ENCODE measurements around the gene INO80D. TPM values are rescaled to one million over a fixed set of nuclear protein-coding genes. Genes with fewer than 3 reads are reported as not detected.
A peak's percentile ranks its signal among the peaks of the same experiment; 100 is the strongest.

Gene INO80D
- total RNA-seq, 3 donors from 2014 or later = 16.3 to 29.9 (median 19.3) TPM

DNA sequence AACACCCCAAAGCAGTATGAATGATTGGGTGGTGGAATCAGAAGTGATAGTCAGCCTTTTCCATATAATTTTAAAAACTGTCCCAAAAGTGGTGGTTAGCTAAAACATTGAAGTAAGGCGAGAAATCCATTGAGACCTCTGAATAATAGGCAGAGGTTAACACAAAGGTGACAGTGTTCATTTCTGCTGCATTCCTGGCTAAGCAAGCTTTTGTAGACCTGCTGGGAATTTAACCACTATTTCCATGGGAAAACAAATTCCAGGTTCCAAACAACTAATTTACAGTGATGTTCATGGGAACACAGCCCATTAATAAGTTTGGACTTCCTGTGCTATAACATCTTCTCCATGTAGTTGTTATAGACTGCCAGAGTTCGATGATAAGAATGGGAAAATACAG lies 6.3 kb upstream of the INO80D start:
- H3K27me3 ChIP-seq = no peaks in the 10 kb centered on the region
- H3K27ac ChIP-seq = no peak overlapping the region
- no peak for DNase-seq (ENCODE audit: low spot score in 2 of 2)
- H3K9me3 ChIP-seq = no peaks in the 10 kb centered on the region
- intact Hi-C loops (cut with DNase I; ENCODE audit: low total_unique reads) = no loop called here
- TF ChIP-seq POLR2AphosphoS5 (IDR thresholded peaks at IDR 0.05) (no peak), POLR2A (IDR thresholded peaks at IDR 0.05) (no peak)
- TF ChIP-seq, protein P1, sequence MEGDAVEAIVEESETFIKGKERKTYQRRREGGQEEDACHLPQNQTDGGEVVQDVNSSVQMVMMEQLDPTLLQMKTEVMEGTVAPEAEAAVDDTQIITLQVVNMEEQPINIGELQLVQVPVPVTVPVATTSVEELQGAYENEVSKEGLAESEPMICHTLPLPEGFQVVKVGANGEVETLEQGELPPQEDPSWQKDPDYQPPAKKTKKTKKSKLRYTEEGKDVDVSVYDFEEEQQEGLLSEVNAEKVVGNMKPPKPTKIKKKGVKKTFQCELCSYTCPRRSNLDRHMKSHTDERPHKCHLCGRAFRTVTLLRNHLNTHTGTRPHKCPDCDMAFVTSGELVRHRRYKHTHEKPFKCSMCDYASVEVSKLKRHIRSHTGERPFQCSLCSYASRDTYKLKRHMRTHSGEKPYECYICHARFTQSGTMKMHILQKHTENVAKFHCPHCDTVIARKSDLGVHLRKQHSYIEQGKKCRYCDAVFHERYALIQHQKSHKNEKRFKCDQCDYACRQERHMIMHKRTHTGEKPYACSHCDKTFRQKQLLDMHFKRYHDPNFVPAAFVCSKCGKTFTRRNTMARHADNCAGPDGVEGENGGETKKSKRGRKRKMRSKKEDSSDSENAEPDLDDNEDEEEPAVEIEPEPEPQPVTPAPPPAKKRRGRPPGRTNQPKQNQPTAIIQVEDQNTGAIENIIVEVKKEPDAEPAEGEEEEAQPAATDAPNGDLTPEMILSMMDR (IDR thresholded peaks at IDR 0.05) = no peak
- H3K4me1 ChIP-seq = peaks cover 0 to 2% of the 10 kb centered on the region in 2 donors
- no peaks in the 10 kb centered on the region for H3K36me3 ChIP-seq
- H3K4me3 ChIP-seq = no peak overlapping the region

DNA sequence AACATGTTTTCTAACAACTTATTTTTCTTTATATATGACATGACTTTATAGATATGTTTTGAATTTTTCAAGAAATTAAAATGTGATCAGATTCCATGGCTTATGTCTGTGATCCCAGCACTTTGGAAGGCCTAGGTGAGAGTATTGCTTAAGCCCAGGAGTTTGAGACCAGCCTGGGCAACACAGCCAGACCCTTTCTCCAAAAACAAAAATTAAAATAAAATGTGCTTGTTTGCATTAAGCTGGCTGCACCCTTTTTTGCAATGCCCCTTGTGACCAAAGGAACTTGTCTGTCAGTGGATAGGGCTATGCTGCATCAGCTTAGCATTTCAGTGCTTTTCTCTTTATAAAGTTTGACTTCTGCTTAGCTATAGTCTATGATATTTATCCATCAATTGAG lies 2.3 kb upstream of the INO80D start:
- no peak for DNase-seq (ENCODE audit: low spot score in 2 of 2)
- Histone ChIP-seq H3K27me3 (no peaks in the 10 kb centered on the region), H3K4me3 (no peak overlapping the region), H3K9me3 (no peaks in the 10 kb centered on the region), H3K4me1 (peaks cover 0 to 2% of the 10 kb centered on the region in 2 donors), H3K27ac (no peak overlapping the region), H3K36me3 (no peaks in the 10 kb centered on the region)
- TF ChIP-seq POLR2AphosphoS5 (IDR thresholded peaks at IDR 0.05) (no peak), POLR2A (IDR thresholded peaks at IDR 0.05) (no peak)
- TF ChIP-seq, protein P1 (IDR thresholded peaks at IDR 0.05) = no peak
- intact Hi-C loops (cut with DNase I; ENCODE audit: low total_unique reads) = no loop called here

DNA sequence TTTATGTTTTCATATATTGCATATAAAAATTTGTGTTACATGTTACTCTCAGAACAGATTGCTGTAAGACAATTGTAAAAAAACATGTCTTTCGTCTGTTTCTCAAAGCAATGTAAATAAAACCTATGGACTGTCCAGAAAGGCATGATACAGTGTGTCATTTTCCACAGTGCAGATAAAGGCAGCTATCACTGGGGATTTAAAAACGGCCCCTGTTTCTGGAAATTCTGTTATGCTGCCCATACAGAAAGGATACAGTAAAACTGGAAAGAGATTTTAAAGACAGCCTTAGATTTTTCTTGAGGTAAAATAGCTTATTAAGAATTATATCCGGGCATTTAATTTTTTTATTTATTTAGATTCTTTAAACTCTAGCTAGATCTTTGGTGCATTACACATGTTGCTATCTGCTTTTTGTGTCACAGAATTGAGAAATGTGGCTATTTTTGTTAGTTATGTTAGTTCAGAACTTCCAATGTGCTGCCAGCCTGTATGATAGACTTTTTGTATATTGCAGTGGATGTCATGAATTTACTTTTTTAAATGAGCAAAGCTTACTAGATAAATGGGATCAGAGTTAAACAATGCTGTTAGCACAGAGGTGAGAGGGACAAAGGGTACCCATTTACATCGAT lies 859 bp upstream of the INO80D start:
- no peak for DNase-seq (ENCODE audit: low spot score in 2 of 2)
- TF ChIP-seq POLR2AphosphoS5 (IDR thresholded peaks at IDR 0.05) (no peak), POLR2A (IDR thresholded peaks at IDR 0.05) (no peak)
- TF ChIP-seq, protein P1 (IDR thresholded peaks at IDR 0.05) = no peak
- H3K27ac ChIP-seq = peak overlapping the region; percentile 74 to 99
- intact Hi-C loops (cut with DNase I; ENCODE audit: low total_unique reads) = no loop called here
- H3K9me3 ChIP-seq = no peaks in the 10 kb centered on the region
- H3K4me1 ChIP-seq = peaks cover 0 to 2% of the 10 kb centered on the region in 2 donors
- peak overlapping the region; percentile 84 to 99 (median 87) for H3K4me3 ChIP-seq
- no peaks in the 10 kb centered on the region for H3K36me3 ChIP-seq
- no peaks in the 10 kb centered on the region for H3K27me3 ChIP-seq

DNA sequence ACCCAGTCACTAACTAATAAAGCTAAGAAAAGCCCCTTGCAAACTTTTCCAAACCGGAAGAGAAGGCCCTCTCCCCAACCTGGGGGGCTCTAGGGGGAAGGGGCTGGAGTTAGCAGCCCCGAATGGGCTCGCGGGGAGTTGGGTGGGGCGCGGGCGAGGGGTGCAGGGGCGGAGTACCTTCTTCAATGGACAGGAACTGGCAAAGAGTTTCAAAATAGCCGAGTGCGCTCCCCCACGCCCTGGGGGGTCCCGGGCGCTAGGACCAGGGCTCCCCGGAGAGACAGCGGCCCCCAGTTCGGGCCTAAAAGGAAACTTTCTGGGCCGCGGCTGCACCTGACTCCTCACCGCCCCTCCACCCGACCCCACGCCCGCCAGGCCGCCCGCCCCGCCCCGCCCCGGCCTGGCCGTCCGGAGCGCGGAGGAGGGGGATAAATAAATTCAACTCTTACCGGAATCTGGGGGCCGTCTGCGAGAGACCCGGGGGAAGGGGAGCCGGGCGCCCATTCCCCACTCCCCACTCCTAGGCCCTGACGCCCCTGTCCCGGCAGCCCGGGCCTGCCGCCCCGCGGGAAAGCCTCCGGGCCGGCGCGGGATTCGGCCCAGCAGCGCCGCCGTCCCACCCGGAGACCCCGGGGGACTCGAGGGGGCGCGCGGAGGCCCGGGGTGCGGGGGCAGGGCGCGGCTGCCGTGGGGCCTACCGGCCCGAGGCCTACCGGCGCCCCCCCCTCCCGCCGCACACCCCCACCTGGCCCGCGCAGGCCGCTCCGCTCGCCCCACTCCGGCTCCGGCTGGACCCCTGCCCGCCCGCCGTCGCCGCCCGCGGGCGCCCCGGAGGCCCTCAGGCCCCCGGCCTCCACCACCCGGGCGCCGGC lies 868 bp downstream of the INO80D start:
- intact Hi-C loops (cut with DNase I; ENCODE audit: low total_unique reads) = no loop called here
- TF ChIP-seq, protein P1 (IDR thresholded peaks at IDR 0.05) = no peak
- no peak for TF ChIP-seq POLR2A (IDR thresholded peaks at IDR 0.05)
- no peak for TF ChIP-seq POLR2AphosphoS5 (IDR thresholded peaks at IDR 0.05)
- H3K36me3 ChIP-seq = no peaks in the 10 kb centered on the region
- H3K4me3 ChIP-seq = peak overlapping the region; percentile 84 to 99 (median 87)
- no peaks in the 10 kb centered on the region for H3K9me3 ChIP-seq
- peaks cover 0 to 2% of the 10 kb centered on the region in 2 donors for H3K4me1 ChIP-seq
- H3K27ac ChIP-seq = peak overlapping the region; percentile 99 to 100
- no peaks in the 10 kb centered on the region for H3K27me3 ChIP-seq
- peak; percentile 30 to 53 for DNase-seq (ENCODE audit: low spot score in 2 of 2)

DNA sequence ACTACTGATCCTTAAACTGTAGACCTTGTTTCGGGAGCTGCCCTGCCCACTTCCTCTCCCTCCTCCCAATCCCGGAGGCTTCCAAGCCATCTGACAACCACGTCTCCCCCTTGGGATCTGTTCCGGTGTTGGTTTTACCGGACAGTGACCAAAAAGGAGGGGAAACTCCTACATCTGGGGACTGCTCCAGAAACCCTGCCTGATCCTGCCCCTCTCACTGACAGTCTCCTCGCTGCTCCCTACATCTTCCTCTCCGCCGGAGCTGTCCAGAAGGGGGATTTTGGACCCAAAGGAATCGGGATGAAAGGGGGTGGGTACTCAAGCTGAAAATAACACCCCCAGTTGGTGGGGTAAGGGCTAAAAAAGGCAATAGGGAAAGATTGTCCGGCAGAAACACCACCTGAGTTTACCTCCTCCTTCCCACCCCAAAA lies 1.5 kb downstream of the INO80D start:
- no peaks in the 10 kb centered on the region for H3K27me3 ChIP-seq
- TF ChIP-seq POLR2A (IDR thresholded peaks at IDR 0.05) (peak; percentile 89), POLR2AphosphoS5 (IDR thresholded peaks at IDR 0.05) (peak; percentile 41 to 71 (median 65))
- TF ChIP-seq, protein P1 (IDR thresholded peaks at IDR 0.05) = no peak
- H3K27ac ChIP-seq = peak overlapping the region; percentile 99 to 100
- peak; percentile 68 to 74 for DNase-seq (ENCODE audit: low spot score in 2 of 2)
- H3K4me1 ChIP-seq = peaks cover 0 to 2% of the 10 kb centered on the region in 2 donors
- no peaks in the 10 kb centered on the region for H3K9me3 ChIP-seq
- no peaks in the 10 kb centered on the region for H3K36me3 ChIP-seq
- intact Hi-C loops (cut with DNase I; ENCODE audit: low total_unique reads) = no loop called here
- peak overlapping the region; percentile 84 to 99 (median 87) for H3K4me3 ChIP-seq

All from breast epithelium (tissue), 4 donors.